ENCODE results near the gene TMBIM6.

The TMBIM6 gene, protein sequence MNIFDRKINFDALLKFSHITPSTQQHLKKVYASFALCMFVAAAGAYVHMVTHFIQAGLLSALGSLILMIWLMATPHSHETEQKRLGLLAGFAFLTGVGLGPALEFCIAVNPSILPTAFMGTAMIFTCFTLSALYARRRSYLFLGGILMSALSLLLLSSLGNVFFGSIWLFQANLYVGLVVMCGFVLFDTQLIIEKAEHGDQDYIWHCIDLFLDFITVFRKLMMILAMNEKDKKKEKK
- 418 to 1,342 (median 917) reads per million in 9 experiments for total RNA-seq

DNA sequence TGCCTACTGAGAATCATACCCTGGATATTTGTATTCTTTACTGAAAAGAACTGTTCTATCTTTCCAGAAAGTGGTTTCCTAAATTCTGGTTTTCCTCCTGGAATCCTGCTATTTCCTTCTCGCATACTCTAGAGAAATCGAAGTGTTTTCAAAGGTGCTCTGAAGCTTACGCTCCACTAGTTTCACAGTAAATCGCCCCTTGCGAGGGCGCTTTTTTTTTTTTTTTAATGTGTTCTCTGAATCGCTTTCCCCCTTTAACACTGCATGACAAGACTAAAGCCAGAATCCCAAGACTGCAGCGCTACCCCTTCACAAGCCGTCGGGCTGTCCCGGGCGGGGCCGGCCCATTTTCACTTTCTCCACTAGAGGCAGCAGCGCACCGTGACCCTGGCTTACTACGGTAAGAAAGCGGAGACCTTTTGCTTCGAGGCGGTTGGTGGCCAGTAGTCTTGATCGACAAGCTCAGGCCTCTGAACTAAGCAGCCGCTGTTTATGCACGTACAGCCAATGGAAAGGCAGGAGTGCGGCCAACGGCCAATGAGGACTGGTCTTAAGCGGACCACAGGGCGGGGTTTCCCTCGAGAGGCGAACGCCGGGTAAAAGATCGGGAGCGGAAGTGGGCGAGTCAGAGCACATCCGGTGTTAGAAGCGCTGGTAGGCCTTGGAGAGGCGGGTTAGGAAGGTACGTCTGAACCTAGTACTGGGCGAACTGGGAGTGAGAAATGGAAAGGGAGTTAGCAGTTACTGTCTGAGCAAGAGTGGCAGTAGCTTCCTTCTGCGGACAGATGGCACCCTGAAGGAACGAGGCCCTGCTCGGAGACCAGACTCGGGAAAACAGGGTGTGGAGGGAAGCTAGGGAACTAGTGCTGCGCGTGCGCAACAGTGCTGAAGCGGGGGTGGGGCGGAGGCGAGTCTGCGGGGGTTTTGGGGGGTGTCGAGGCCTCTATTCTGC lies at the start of gene TMBIM6:
Gene TMBIM6, plus strand, starts transcription at position 628 of the 952 bp plus-strand sequence. CDS start 10,937 bp downstream, outside the sequence.
- Mint-ChIP-seq H3K9me3 (no peaks in the 10 kb centered on the region), H3K4me1 (ENCODE audit: low read depth in 2 of 2) (peaks cover 34 to 41% of the 10 kb centered on the region in 2 donors), H3K4me3 (peak within 1 kb of the TSS; percentile 80 to 83), H3K27me3 (no peaks in the 10 kb centered on the region), H3K36me3 (ENCODE audit: insufficient read depth) (peaks cover 32% of the 10 kb centered on the region), H3K27ac (peak within 1 kb of the TSS; percentile 93 to 95)
- ATAC-seq (replicated peaks), result peak; percentile 80
- DNase-seq, result peak; percentile 97 to 99 (median 97)

- Mint-ChIP-seq H3K27ac (no peak overlapping the region), H3K27me3 (no peaks in the 10 kb centered on the region), H3K4me3 (no peak overlapping the region), H3K4me1 (ENCODE audit: low read depth in 2 of 2) (peaks cover 15 to 37% of the 10 kb centered on the region in 2 donors), H3K36me3 (ENCODE audit: insufficient read depth) (no peaks in the 10 kb centered on the region), H3K9me3 (no peaks in the 10 kb centered on the region)
- DNase-seq (no peak), ATAC-seq (replicated peaks) (no peak)
These were observed 48.5 kb upstream of the TMBIM6 start for GRCh38 chr12:49692851-49693250.

DNA sequence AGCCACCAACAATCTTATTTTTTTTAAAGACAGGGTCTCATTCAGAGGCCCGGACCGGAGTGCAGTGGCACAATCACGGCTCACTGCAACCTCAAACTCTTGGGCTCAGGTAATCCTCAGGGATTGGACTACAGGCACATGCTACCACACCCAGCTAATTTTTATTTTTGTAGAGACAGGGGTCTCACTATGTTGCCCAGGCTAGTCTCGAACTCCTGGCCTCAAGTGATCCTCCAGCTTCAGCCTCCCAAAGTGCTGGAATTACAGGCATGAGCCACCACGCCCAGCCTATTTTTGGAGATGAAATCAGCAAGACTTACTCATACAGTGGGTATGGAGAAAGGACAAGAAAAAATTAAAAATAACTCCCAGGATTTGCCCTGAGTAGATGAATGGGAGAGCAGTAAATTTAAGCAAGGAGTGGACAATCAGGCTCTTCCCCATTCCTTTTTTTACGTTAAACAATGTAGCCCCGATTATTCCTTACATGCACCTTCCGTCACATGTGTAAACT lies 47.4 kb upstream of the TMBIM6 start:
- Mint-ChIP-seq H3K27me3 (no peaks in the 10 kb centered on the region), H3K4me3 (no peak overlapping the region), H3K36me3 (ENCODE audit: insufficient read depth) (peaks cover 3% of the 10 kb centered on the region), H3K27ac (no peak overlapping the region), H3K4me1 (ENCODE audit: low read depth in 2 of 2) (peaks cover 21 to 48% of the 10 kb centered on the region in 2 donors), H3K9me3 (no peaks in the 10 kb centered on the region)
- no peak for DNase-seq
- ATAC-seq (replicated peaks), result no peak

DNA sequence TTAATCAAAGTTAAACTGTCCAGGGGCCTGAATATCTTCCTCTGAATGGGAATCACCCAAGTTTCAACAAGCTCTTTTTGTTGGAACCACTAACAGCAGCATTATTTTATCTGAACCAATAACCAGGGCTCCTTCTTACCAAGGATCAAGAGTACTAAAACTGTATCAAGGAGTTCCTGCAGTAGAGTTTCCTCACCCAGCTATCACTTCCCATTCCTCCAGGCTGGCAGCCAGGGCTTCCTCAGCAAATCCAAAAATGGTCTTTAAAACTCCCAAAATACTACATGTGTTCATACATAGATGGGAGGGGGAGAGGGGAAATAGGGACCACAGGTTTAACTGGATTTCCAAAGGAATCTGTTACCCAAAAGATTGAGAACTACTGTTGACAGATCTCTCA lies 44.6 kb upstream of the TMBIM6 start:
- H3K27me3 Mint-ChIP-seq, result no peaks in the 10 kb centered on the region
- no peaks in the 10 kb centered on the region for H3K9me3 Mint-ChIP-seq
- H3K4me3 Mint-ChIP-seq, result no peak overlapping the region
- peaks cover 8% of the 10 kb centered on the region for H3K36me3 Mint-ChIP-seq (ENCODE audit: insufficient read depth)
- ATAC-seq (replicated peaks) (no peak), DNase-seq (no peak)
- peak overlapping the region in 1 of 2 donors; percentile 25 for H3K27ac Mint-ChIP-seq
- peaks cover 23 to 49% of the 10 kb centered on the region in 2 donors for H3K4me1 Mint-ChIP-seq (ENCODE audit: low read depth in 2 of 2)

- Mint-ChIP-seq H3K36me3 (ENCODE audit: insufficient read depth) (peaks cover 8% of the 10 kb centered on the region), H3K27ac (no peak overlapping the region), H3K27me3 (no peaks in the 10 kb centered on the region), H3K9me3 (no peaks in the 10 kb centered on the region), H3K4me3 (peak overlapping the region in 1 of 2 donors; percentile 83), H3K4me1 (ENCODE audit: low read depth in 2 of 2) (peaks cover 26 to 50% of the 10 kb centered on the region in 2 donors)
- ATAC-seq (replicated peaks), result no peak
- DNase-seq, result no peak
These were observed 43.5 kb upstream of the TMBIM6 start for GRCh38 chr12:49697808-49698207.

DNA sequence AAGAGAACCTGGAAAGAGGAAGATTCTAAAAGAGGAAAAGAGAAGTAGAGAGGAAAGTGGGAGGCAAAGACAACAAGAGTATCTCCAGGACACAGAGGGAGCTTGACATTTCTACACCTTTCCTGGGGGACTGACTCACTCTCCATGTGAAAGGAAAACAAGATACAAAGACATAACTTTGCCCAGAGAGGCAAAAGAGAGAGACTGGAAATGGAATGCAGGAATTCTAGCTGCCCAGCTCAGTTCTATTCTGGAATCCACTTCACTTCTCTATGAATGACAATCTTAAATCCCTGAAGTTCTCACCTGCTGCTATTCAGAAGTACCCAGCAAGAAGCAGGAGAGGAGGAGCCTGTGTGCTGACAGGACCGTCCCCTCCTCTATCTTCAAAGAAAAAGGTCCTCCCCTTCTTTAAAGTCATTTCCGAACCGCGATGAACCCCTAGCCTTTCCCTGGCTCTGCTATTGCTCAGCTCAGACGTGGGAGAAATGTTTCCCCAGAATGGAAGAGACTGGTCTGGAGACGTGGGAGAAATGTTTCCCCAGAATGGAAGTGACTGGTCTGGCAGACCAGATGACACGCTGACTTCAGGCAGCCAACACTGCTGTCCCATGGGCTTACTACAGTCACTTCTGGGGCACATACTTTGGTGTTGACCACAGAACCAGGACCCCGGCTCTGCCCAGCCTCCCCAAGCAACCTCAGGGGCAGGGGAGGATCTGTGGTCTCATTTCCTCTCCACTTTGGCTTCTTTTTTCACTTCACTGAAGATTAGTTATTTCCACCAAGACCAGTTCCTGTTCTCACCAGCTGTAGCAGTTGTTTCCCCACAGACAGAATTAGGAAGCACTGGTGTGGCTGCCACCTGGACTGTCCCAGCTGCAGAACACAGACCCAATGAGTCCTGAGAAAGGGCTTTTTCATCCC lies 42.5 kb upstream of the TMBIM6 start:
- H3K4me1 Mint-ChIP-seq (ENCODE audit: low read depth in 2 of 2), result peaks cover 37 to 57% of the 10 kb centered on the region in 2 donors
- H3K9me3 Mint-ChIP-seq, result no peaks in the 10 kb centered on the region
- peaks cover 8% of the 10 kb centered on the region for H3K36me3 Mint-ChIP-seq (ENCODE audit: insufficient read depth)
- H3K4me3 Mint-ChIP-seq, result peak overlapping the region; percentile 83 to 87
- H3K27ac Mint-ChIP-seq, result peak overlapping the region; percentile 91 to 93
- peak in 2 of 3 experiments; percentile 18 to 21 for DNase-seq
- peak; percentile 73 for ATAC-seq (replicated peaks)
- H3K27me3 Mint-ChIP-seq, result no peaks in the 10 kb centered on the region

DNA sequence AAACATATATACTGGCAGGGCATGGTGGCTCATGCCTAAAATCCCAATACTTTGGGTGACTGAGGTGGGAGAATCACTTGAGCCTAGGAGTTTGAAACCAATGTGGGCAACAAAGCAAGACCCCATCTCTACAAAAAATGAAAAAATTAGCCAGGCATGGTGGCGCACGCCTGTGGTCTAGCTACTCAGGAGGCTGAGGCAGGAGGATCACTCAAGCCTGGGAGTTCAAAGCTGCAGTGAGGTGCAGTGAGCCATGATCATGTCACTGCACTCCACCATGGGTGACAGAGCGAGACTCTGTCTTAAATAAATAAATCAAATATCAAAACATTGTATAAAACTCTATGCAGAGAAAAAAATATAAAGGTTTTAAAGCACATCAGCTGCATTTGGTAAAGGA lies 39.3 kb upstream of the TMBIM6 start:
- H3K27ac Mint-ChIP-seq, result peak overlapping the region in 1 of 2 donors; percentile 49
- H3K9me3 Mint-ChIP-seq, result no peaks in the 10 kb centered on the region
- H3K4me3 Mint-ChIP-seq, result no peak overlapping the region

DNA sequence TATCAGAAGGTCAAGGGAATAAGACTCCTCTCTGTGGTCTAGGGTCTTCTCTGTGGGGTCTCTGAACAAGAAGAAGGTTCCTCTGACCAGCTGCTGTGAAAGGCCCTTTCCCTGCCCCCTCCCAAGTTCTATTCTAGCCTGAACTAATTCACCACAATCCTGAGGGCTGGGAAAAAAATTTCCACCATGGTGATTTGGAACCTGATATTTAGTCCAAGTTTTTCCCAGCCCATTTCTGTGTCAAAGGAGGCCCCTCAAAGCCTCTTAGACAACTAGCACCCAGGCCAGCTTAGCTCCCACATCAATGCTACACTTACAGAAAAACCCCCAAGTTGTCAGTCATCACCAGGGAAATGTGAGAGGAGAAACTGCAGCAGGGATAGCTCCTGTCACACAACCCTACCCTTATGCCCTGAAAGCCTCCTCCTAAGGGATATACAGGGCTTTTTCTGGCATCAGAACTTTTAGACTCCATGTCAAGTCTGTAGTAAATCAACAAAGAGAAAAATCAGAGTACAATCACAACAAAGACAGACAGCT lies 38.6 kb upstream of the TMBIM6 start:
- H3K4me3 Mint-ChIP-seq, result no peak overlapping the region
- H3K27me3 Mint-ChIP-seq, result no peaks in the 10 kb centered on the region
- peaks cover 13% of the 10 kb centered on the region for H3K36me3 Mint-ChIP-seq (ENCODE audit: insufficient read depth)
- no peaks in the 10 kb centered on the region for H3K9me3 Mint-ChIP-seq
- no peak for DNase-seq
- H3K4me1 Mint-ChIP-seq (ENCODE audit: low read depth in 2 of 2), result peaks cover 63 to 73% of the 10 kb centered on the region in 2 donors
- no peak for ATAC-seq (replicated peaks)
- peak overlapping the region; percentile 35 to 49 for H3K27ac Mint-ChIP-seq

More for the DNA sequence above, 39.3 kb upstream of the TMBIM6 start:
- no peak for ATAC-seq (replicated peaks)
- Mint-ChIP-seq H3K4me1 (ENCODE audit: low read depth in 2 of 2) (peaks cover 60 to 71% of the 10 kb centered on the region in 2 donors), H3K36me3 (ENCODE audit: insufficient read depth) (peaks cover 13% of the 10 kb centered on the region), H3K27me3 (no peaks in the 10 kb centered on the region)
- no peak for DNase-seq

GRCh38 chr12:49703647-49704137 lies 37.7 kb upstream of the TMBIM6 start:
- Mint-ChIP-seq H3K4me1 (ENCODE audit: low read depth in 2 of 2) (peaks cover 56 to 67% of the 10 kb centered on the region in 2 donors), H3K4me3 (peak overlapping the region; percentile 18 to 38), H3K9me3 (no peaks in the 10 kb centered on the region), H3K36me3 (ENCODE audit: insufficient read depth) (peaks cover 13% of the 10 kb centered on the region), H3K27me3 (no peaks in the 10 kb centered on the region), H3K27ac (peak overlapping the region; percentile 49 to 56)
- ATAC-seq (replicated peaks), result no peak
- DNase-seq, result peak in 2 of 3 experiments; percentile 9 to 13

DNA sequence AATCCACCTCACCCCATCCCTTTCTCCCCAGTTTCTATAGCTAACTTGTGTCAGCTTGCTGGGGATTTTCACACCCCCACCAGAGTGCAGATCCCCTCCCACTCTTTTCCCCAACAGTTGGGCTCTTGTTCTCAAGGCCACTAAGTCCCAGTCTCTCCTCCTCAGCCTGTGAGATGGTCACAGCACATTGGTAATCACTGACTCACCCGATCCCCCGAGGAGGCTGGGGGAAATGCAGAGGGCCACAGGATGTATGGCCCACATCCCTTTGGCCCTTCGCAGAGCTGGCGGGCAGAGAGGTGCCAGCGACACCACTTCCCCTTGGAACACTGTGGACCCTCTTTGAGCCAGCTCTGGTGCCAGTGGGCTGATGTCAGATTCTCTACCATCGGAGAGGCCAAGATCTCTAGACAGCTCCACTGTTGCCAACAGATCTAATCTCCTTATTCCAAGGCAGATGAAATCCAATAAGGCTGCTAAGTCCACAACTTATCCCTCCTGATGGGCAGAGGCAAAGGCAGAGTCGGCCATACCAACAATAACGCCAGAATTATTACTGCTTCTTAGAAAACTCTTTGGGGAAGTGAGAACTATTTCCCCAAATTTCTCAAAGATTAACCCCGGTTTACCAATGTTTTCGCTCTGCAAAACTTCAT lies 35.8 kb upstream of the TMBIM6 start:
- H3K36me3 Mint-ChIP-seq (ENCODE audit: insufficient read depth), result peaks cover 5% of the 10 kb centered on the region
- DNase-seq (no peak), ATAC-seq (replicated peaks) (no peak)
- peaks cover 43 to 55% of the 10 kb centered on the region in 2 donors for H3K4me1 Mint-ChIP-seq (ENCODE audit: low read depth in 2 of 2)
- H3K27ac Mint-ChIP-seq, result peak overlapping the region; percentile 83 to 88
- peak overlapping the region; percentile 94 for H3K4me3 Mint-ChIP-seq
- no peaks in the 10 kb centered on the region for H3K27me3 Mint-ChIP-seq
- H3K9me3 Mint-ChIP-seq, result no peaks in the 10 kb centered on the region

GRCh38 chr12:49706351-49707127 lies 34.8 kb upstream of the TMBIM6 start:
- Mint-ChIP-seq H3K27ac (peak overlapping the region; percentile 83 to 88), H3K27me3 (peaks cover 0 to 8% of the 10 kb centered on the region in 2 donors), H3K4me3 (peak overlapping the region; percentile 94), H3K4me1 (ENCODE audit: low read depth in 2 of 2) (peaks cover 43 to 51% of the 10 kb centered on the region in 2 donors), H3K9me3 (no peaks in the 10 kb centered on the region), H3K36me3 (ENCODE audit: insufficient read depth) (peaks cover 5% of the 10 kb centered on the region)
- peak; percentile 21 for ATAC-seq (replicated peaks)
- peak in 2 of 3 experiments; percentile 5 to 20 for DNase-seq
